NCI-H1048 (cell line): ENCODE measurements around the gene ONECUT3.

Experiments used
- DNase-seq: peaks from one replicate; lab custom pipeline; 2025; lab: John Stamatoyannopoulos, UW

Gene ONECUT3

GRCh38 chr19:1739960-1740629, 13.2 kb upstream of the ONECUT3 start:
- DNase-seq, result no peak

- no peak for DNase-seq
Measured at GRCh38 chr19:1742989-1743696, 10.2 kb upstream of the ONECUT3 start.

- no peak for DNase-seq
Measured at GRCh38 chr19:1744133-1744665, 9.1 kb upstream of the ONECUT3 start.

GRCh38 chr19:1744822-1745563, 8.3 kb upstream of the ONECUT3 start:
- no peak for DNase-seq

- no peak for DNase-seq
Measured at GRCh38 chr19:1745589-1746031, 7.7 kb upstream of the ONECUT3 start.

GRCh38 chr19:1746401-1747284, 6.7 kb upstream of the ONECUT3 start:
- DNase-seq, result no peak

DNA sequence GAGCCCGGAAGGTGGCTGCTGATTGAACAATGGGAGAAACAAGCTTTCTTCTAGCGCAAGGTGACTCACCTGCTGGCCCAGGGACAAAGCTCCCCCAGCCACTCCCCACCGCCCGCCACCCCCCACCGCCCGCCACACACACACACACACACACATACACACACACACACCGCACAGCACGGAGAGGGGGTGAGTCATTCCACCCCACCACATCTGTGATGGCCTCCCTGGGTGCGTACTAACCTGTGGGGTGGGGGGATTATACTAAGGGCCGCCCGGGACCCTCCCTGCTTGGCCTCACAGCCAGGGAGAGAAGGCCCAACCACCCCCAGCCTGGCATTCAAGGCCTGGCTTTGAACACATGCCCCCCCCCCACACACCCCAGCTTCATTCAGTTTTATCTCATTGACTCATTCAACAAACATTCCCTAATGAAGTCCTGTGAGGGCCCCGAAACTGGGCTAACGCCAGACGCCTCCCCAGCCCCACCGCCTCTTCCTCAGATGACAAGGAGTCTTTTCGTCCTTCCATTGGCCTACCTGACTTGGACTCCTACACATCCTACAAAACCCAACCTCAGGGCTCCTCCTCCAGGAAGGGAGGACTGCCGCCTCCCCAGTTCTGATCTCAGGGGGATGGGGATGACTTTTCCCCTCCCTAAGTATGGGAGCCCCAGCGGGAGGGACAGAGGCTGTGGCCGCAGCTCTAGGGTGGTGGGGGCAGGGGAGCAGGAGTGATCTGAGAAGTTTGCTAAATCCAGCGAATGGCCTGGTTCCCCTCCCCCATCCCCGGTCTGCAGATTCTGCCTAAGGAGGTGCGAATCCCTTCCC, 5.8 kb upstream of the ONECUT3 start:
- DNase-seq, result no peak

GRCh38 chr19:1748115-1748872, 5.0 kb upstream of the ONECUT3 start:
- no peak for DNase-seq

DNA sequence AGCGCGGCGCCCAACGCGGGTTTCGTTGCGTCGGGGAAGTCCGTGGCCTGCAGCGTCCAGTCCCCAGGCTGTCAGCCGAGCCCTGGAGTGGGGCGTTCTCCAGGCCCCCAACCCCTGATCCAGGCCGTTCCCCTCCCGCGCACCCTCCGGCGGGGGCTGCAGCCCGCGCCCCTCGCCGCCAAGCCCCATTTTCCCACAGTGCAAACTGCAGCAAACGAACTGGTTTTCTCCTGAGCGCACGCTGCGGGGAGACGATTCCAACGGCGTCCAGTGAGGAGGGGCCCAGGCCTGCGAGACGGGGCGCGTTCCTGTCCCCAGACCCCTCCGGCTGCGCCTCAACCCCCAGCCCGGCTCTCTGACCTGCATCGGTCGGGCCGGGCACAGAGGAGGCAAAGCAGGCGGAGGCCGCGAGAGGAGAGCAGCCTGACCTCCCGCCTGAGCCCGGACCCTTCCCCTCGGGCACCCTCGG, 4.4 kb upstream of the ONECUT3 start:
- no peak for DNase-seq

- DNase-seq, result no peak
Measured at GRCh38 chr19:1749373-1750342, 3.6 kb upstream of the ONECUT3 start.

- no peak for DNase-seq
Measured at GRCh38 chr19:1750343-1751021, 2.8 kb upstream of the ONECUT3 start.

DNA sequence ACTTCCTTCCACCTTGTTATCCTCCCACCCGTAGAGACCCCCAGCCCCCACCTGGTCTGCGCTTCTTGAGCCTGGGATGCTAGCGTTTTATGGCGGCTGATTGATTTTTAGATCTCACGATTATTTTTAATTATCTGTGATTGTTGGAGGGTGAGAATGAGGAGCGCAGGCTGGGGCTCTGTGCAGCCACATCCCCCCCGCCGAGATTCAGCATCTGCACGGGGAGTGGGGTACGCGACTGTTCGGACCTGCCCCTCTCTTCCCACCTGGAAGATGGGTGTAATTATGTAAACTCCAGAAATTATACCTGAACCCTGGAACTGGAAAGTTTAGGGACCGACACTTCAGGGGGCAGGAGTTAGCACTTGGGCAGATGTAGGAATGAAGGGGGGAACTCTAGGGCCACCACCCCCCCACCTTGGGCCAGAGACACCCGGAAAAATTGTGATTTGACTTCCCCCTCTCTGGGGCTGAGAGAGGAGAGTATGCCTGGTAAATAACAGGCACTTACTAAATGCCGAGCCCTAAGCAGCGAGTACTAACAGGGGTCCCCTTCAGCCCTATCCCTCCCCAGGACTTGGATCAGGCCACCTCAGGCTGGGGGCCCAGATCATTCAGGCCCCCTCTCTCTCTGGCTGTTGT, 1.8 kb upstream of the ONECUT3 start:
- no peak for DNase-seq

DNA sequence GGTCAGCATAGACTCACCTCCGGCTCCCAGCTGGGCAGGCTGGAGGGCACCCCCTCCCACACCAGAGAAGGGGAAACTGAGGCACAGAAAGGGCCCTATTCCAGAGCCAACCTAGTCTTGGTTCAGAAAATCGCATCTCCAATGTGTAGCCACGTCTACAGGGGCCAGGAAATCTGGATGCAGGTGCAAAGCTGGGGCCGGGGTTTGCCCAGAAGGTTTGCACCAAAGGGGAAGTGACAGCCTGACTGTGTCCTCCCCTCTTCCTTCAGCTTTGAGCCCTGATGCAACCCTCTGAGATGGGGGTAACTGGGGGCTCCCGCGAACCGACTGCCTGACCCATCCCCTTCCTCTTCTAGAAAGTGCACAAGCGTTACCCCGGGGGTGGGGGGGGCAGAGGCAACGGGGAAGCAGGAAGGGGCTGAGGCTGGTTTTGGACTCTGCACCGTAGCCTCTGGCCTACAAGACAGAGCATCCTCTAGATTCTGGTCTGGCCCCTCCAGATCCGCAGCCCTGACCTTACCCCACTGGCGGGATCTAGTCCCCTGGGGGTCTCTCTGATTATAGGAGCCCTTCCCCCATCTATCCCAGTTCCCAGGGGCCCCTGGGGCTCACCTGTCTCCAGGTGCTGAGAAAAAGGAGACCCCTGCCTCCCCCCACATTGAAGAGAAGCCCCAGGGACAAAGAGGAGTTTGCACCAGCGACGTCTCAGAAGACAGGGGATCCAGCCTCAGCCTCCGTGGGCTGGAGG, 1.1 kb upstream of the ONECUT3 start:
- DNase-seq, result no peak

DNA sequence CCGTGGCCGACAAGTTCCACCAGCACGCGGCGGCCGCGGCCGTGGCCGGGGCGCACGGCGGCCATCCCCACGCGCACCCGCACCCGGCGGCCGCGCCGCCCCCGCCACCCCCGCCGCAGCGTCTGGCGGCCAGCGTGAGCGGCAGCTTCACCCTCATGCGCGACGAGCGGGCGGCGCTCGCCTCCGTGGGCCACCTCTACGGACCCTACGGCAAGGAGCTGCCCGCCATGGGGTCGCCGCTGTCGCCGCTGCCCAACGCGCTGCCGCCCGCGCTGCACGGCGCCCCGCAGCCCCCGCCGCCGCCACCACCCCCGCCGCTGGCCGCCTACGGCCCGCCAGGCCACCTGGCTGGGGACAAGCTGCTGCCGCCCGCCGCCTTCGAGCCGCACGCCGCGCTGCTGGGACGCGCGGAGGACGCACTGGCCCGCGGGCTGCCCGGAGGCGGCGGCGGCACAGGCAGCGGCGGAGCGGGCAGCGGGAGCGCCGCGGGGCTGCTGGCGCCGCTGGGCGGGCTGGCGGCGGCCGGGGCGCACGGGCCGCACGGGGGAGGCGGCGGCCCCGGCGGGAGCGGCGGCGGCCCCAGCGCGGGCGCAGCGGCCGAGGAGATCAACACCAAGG, 821 bp downstream of the ONECUT3 start:
- no peak for DNase-seq

DNA sequence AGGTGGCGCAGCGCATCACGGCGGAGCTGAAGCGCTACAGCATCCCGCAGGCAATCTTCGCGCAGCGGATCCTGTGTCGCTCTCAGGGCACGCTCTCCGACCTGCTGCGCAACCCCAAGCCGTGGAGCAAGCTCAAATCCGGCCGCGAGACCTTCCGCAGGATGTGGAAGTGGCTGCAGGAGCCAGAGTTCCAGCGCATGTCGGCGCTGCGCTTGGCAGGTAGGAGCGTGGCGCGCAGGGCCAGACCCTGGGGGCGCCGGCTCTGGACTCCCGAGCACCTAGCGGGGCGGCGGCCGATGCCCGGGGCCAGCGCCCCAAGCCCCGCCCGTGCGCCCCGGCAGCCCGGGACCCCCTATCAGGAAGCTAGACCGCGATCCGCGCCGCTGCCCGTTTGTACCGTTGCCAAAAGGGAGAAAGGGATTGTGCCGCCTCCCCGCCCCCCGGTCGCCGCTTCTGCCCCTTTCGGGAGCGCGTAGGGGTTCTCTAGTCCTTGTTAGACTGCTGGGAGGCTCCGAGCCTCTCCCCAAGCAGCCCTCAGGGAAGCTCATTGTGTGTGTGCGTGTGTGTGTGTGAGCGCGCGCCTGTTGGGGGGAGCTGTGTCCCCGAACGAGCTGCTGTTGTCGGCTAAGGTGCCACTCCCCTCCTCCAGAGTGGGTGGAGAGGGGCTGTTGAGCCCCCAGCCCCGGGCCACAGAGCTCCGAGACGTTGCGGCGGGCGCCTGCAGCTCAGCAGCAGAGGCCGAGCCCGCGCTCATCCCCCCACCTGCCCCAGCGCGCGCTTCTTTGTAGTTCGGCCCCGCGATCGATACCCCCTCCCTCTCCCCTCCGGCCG, 1.5 kb downstream of the ONECUT3 start:
- no peak for DNase-seq
